Smooth muscle cell (in vitro differentiated cells): ENCODE measurements around the gene COL27A1. TPM values are rescaled to one million over a fixed set of nuclear protein-coding genes. Genes with fewer than 3 reads are reported as not detected.

ENCODE experiments used
- DNase-seq: peaks from one replicate; lab custom pipeline; 2025; ENCODE audit not compliant: unreplicated experiment; lab: John Stamatoyannopoulos, UW
- H2AFZ ChIP-seq: fragments of 200-600 bp; sonication (generic); 2 replicates; pipeline ENCODE4 v1.6.0; 2016; ENCODE audit warnings: antibody characterized with exemption, low read depth, mild to moderate bottlenecking
- H3F3A ChIP-seq: fragments of 200-600 bp; sonication (generic); 2 replicates; pipeline ENCODE4 v1.6.0; 2017; ENCODE audit warnings: antibody characterized with exemption, low read depth
- H3K27ac ChIP-seq: fragments of 200-600 bp; sonication (generic); 2 replicates; pipeline ENCODE4 v1.5.1; 2016; ENCODE audit warnings: low read depth, mild to moderate bottlenecking
- H3K27me3 ChIP-seq: fragments of 200-600 bp; sonication (generic); 2 replicates; pipeline ENCODE4 v1.6.1; 2016; ENCODE audit warnings: low read depth, mild to moderate bottlenecking
- H3K36me3 ChIP-seq: fragments of 200-600 bp; sonication (generic); 2 replicates; pipeline ENCODE4 v1.5.1; 2016; ENCODE audit warnings: low read depth
- H3K4me1 ChIP-seq: fragments of 200-600 bp; sonication (generic); 2 replicates; pipeline ENCODE4 v1.5.1; 2016; ENCODE audit warnings: low read depth
- H3K4me2 ChIP-seq: fragments of 200-600 bp; sonication (generic); 2 replicates; pipeline ENCODE4 v1.6.0; 2016; ENCODE audit warnings: mild to moderate bottlenecking
- H3K4me3 ChIP-seq: fragments of 200-600 bp; sonication (generic); 2 replicates; pipeline ENCODE4 v1.5.1; 2016; ENCODE audit warnings: mild to moderate bottlenecking
- H3K79me2 ChIP-seq: fragments of 200-600 bp; sonication (generic); 2 replicates; pipeline ENCODE4 v1.6.0; 2016; ENCODE audit warnings: low read depth, mild to moderate bottlenecking
- H3K9ac ChIP-seq: fragments of 200-600 bp; sonication (generic); 2 replicates; pipeline ENCODE4 v1.6.0; 2016; ENCODE audit warnings: low read depth
- H3K9me3 ChIP-seq: fragments of 200-600 bp; sonication (generic); replicated peaks from 2 replicates; pipeline ENCODE4 v1.5.1; 2016; ENCODE audit warnings: low read depth
- H4K20me1 ChIP-seq: fragments of 200-600 bp; sonication (generic); 2 replicates; pipeline ENCODE4 v1.6.0; 2016; ENCODE audit warnings: low read depth
- WGBS: methylation state at CpG from one replicate; pipeline ENCODE4 v1.1.7; 2016; ENCODE audit warnings: low lambda C conversion rate; 5-methylcytosine and 5-hydroxymethylcytosine counted together
- polyA plus RNA-seq: library from polyadenylated mRNA; unstranded; fragments of >200 nt; fragmentation: Nextera tagmentation; extraction: Ambion mirVana; gene quantifications from 2 replicates; pipeline ENCODE4 v1.2.1, GENCODE V29; 2016
- total RNA-seq: library from RNA; depleted of rRNA; stranded (reverse); fragments of >200 nt; gene quantifications from 2 replicates; pipeline ENCODE4 v1.2.3, GENCODE V29; 2014
- TF ChIP-seq, protein P1 (sequence below): fragments of 200-600 bp; sonication (generic); IDR thresholded peaks from 2 replicates; pipeline ENCODE4 v1.5.1; 2017; ENCODE audit warnings: borderline replicate concordance, mild to moderate bottlenecking, antibody characterized with exemption; ENCODE audit not compliant: insufficient read depth, poor library complexity, severe bottlenecking

Gene COL27A1
- total and polyA plus RNA-seq, 2 experiments from 2014 or later, result 18.1 to 19.9 TPM

- no peak overlapping the region for H2AFZ ChIP-seq
- no peaks in the 10 kb centered on the region for H4K20me1 ChIP-seq
- peaks cover 15% of the 10 kb centered on the region for H3F3A ChIP-seq
- TF ChIP-seq, protein P1, sequence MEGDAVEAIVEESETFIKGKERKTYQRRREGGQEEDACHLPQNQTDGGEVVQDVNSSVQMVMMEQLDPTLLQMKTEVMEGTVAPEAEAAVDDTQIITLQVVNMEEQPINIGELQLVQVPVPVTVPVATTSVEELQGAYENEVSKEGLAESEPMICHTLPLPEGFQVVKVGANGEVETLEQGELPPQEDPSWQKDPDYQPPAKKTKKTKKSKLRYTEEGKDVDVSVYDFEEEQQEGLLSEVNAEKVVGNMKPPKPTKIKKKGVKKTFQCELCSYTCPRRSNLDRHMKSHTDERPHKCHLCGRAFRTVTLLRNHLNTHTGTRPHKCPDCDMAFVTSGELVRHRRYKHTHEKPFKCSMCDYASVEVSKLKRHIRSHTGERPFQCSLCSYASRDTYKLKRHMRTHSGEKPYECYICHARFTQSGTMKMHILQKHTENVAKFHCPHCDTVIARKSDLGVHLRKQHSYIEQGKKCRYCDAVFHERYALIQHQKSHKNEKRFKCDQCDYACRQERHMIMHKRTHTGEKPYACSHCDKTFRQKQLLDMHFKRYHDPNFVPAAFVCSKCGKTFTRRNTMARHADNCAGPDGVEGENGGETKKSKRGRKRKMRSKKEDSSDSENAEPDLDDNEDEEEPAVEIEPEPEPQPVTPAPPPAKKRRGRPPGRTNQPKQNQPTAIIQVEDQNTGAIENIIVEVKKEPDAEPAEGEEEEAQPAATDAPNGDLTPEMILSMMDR, result no peak
- no peaks in the 10 kb centered on the region for H3K79me2 ChIP-seq
- H3K4me3 ChIP-seq, result no peak overlapping the region
- H3K27me3 ChIP-seq, result no peaks in the 10 kb centered on the region
- 66% methylated on average over 12 of the region's 12 CpGs for WGBS
- H3K4me2 ChIP-seq, result peak overlapping the region; percentile 73
- H3K9me3 ChIP-seq, result no peaks in the 10 kb centered on the region
- peak overlapping the region; percentile 84 for H3K9ac ChIP-seq
- DNase-seq, result no peak
- peaks cover 16% of the 10 kb centered on the region for H3K4me1 ChIP-seq
- H3K27ac ChIP-seq, result peak overlapping the region; percentile 97
- peaks cover 4% of the 10 kb centered on the region for H3K36me3 ChIP-seq
Measured at GRCh38 chr9:114348261-114348905, 193.0 kb downstream of the COL27A1 start.

DNA sequence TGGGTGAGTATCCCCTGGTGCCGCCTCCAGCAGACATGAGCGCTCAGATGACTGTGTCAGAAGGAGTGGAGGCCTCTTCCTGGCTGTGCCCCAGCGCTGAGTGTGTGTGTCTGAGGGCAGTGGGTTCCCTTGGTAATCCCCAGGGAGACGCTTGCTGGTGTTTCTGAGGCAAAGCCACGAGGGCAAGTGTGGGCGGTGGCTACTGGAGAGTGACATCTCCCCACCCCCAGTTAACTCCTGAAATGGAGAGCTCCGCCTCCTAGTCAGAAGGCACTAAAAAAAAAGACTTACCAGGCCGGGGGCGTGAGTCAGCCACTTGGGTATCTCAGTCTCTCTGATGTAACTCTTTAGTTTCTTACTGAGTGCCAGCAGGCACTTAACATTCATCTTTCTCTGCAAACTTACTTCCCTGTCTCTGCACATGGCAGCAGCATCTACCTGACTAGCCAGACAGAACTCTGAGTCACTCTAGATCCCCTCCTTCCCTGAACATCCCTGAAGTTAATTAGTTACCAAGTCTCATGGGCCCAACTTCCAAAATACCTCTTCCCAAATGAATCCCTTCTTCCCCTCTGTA, 193.7 kb downstream of the COL27A1 start:
- peak overlapping the region; percentile 73 for H3K4me2 ChIP-seq
- peaks cover 2% of the 10 kb centered on the region for H3K36me3 ChIP-seq
- H2AFZ ChIP-seq, result no peak overlapping the region
- peaks cover 15% of the 10 kb centered on the region for H3F3A ChIP-seq
- 3% methylated on average over 9 of the region's 9 CpGs for WGBS
- no peaks in the 10 kb centered on the region for H3K27me3 ChIP-seq
- no peaks in the 10 kb centered on the region for H4K20me1 ChIP-seq
- peak overlapping the region; percentile 84 for H3K9ac ChIP-seq
- peak; percentile 80 for DNase-seq
- TF ChIP-seq, protein P1, result no peak
- H3K4me3 ChIP-seq, result no peak overlapping the region
- H3K9me3 ChIP-seq, result no peaks in the 10 kb centered on the region
- H3K79me2 ChIP-seq, result no peaks in the 10 kb centered on the region
- peak overlapping the region; percentile 97 for H3K27ac ChIP-seq
- H3K4me1 ChIP-seq, result peaks cover 16% of the 10 kb centered on the region

- Histone ChIP-seq H2AFZ (no peak overlapping the region), H3K9me3 (no peaks in the 10 kb centered on the region), H3K36me3 (no peaks in the 10 kb centered on the region), H3K27me3 (no peaks in the 10 kb centered on the region), H3F3A (peaks cover 15% of the 10 kb centered on the region), H3K4me1 (peaks cover 16% of the 10 kb centered on the region), H3K4me3 (no peak overlapping the region), H3K79me2 (no peaks in the 10 kb centered on the region), H3K27ac (peak overlapping the region; percentile 97), H3K9ac (peak overlapping the region; percentile 61), H3K4me2 (no peak overlapping the region), H4K20me1 (no peaks in the 10 kb centered on the region)
- WGBS, result 95% methylated on average over 10 of the region's 10 CpGs
- DNase-seq, result no peak
- TF ChIP-seq, protein P1, result no peak
Measured at GRCh38 chr9:114349713-114350480, 194.6 kb downstream of the COL27A1 start.
